CD8-positive, alpha-beta memory T cell (primary cell): ENCODE data around the gene VDR. TPM values are rescaled to one million over a fixed set of nuclear protein-coding genes. Genes with fewer than 3 reads are reported as not detected.
"Not testable (repeated sequence)": the region's sequence is repeated elsewhere in the genome, so short reads cannot be mapped to it uniquely, and the experiment has no call there.

Source experiments
- CTCF ChIA-PET: fragments of 350-600 bp; sonication (Branson Sonifier 250); formaldehyde crosslinking; loops from one replicate; lab custom pipeline; 2021; ENCODE audit warnings: antibody characterized with exemption; lab: Charles Lee
- POLR2A ChIA-PET: fragments of 350-600 bp; sonication (Branson Sonifier 250); formaldehyde crosslinking; loops from one replicate; lab custom pipeline; 2021; ENCODE audit warnings: antibody characterized with exemption; lab: Charles Lee
- DNase-seq, 5 donors: peaks; one replicate each; pipeline versions ENCODE4 v3.0.0 to v3.0.0-alpha.2; 2020 to 2022; ENCODE audit warnings: mixed read lengths in 1 of 5
- H3K27ac ChIP-seq: one replicate; pipeline ENCODE4 v1.7.0; 2013; ENCODE audit warnings: low read depth, mild to moderate bottlenecking, low read length, moderate library complexity
- H3K27me3 ChIP-seq: 2 replicates; pipeline ENCODE4 v1.7.0; 2013; ENCODE audit warnings: low read length, mild to moderate bottlenecking; ENCODE audit not compliant: insufficient read depth, poor library complexity, severe bottlenecking
- H3K36me3 ChIP-seq: 2 replicates; pipeline ENCODE4 v1.7.0; 2013; ENCODE audit warnings: mild to moderate bottlenecking, low read length, moderate library complexity; ENCODE audit not compliant: insufficient read depth
- H3K4me1 ChIP-seq: 2 replicates; pipeline ENCODE4 v1.7.0; 2013; ENCODE audit warnings: mild to moderate bottlenecking, low read length, moderate library complexity; ENCODE audit not compliant: insufficient read depth
- H3K4me3 ChIP-seq: 2 replicates; pipeline ENCODE4 v1.7.0; 2013; ENCODE audit warnings: mild to moderate bottlenecking, low read length
- H3K9me3 ChIP-seq: 2 replicates; pipeline ENCODE4 v1.7.0; 2013; ENCODE audit warnings: mild to moderate bottlenecking, low read length
- H3K27ac Mint-ChIP-seq, 8 donors: one replicate each; pipeline ENCODE4 v1.8.0; 2020 to 2021; ENCODE audit warnings: mixed read lengths in 8 of 8, mild to moderate bottlenecking in 6 of 8, inconsistent platforms in 3 of 8, moderate library complexity in 3 of 8
- H3K27me3 Mint-ChIP-seq, 2 donors: one replicate each; pipeline ENCODE4 v1.8.0; 2020 to 2021; ENCODE audit warnings: mixed read lengths in 2 of 2, mild to moderate bottlenecking in 1 of 2, moderate library complexity in 1 of 2
- H3K36me3 Mint-ChIP-seq, 3 donors: one replicate each; pipeline ENCODE4 v1.8.0; 2020 to 2021; ENCODE audit warnings: mixed read lengths in 3 of 3, inconsistent platforms in 1 of 3, mild to moderate bottlenecking in 1 of 3
- H3K4me1 Mint-ChIP-seq, 3 donors: one replicate each; pipeline ENCODE4 v1.8.0; 2020 to 2021; ENCODE audit warnings: mixed read lengths in 3 of 3, inconsistent platforms in 1 of 3, mild to moderate bottlenecking in 1 of 3
- H3K4me3 Mint-ChIP-seq, 7 donors: one replicate each; pipeline ENCODE4 v1.8.0; 2020 to 2021; ENCODE audit warnings: mixed read lengths in 7 of 7, mild to moderate bottlenecking in 6 of 7, moderate library complexity in 4 of 7, inconsistent platforms in 2 of 7
- H3K9me3 Mint-ChIP-seq, 5 donors: one replicate each; pipeline ENCODE4 v1.8.0; 2020 to 2022; ENCODE audit warnings: mixed read lengths in 5 of 5, mild to moderate bottlenecking in 3 of 5, moderate library complexity in 2 of 5, inconsistent platforms in 1 of 5
- polyA plus RNA-seq: library from polyadenylated mRNA; unstranded; fragments of 300-500 nt; fragmentation: Illumina TruSeq; gene quantifications from one replicate; pipeline ENCODE4 v1.2.3, GENCODE V29; 2021
- total RNA-seq, 2 experiments: library from RNA; stranded (reverse); gene quantifications; one replicate each; pipeline ENCODE4 v1.2.3, GENCODE V29; 2021

Gene VDR
- total and polyA plus RNA-seq, 3 experiments from 2014 or later, result 0.54 to 83.4 (median 79.6) TPM

DNA sequence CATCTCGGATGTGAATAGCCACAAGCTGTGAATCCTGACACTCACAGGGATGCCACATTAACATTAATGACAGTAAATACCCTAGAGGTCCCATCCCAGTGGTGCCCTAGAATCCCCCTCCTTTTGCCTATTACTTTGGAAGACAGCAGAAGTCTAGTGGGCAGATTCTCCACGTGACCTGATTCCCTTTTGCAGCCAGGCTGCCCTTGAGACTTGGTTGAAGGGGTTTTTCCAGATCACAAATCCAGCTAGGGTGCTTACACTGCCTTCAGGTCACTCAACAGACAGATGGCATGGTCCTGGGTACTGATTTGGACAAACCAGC, 93.8 kb downstream of the VDR start:
- ChIA-PET POLR2A (interaction anchor here (0.9 to 1.4 kb wide), 3 partner anchors 8 to 22 kb away, joined by 4 to 8 read pairs (median 5); partner anchors contain the start of gene HDAC7), CTCF (interaction anchor here (0.9 to 24.2 kb wide), 4 partner anchors 24 to 68 kb away, joined by 3 to 452 read pairs (median 4); partner anchors contain the start of gene SLC48A1)
- peak overlapping the region; percentile 19 for H3K4me3 ChIP-seq
- Mint-ChIP-seq H3K36me3 (peaks cover 0 to 1% (median 0%) of the 10 kb centered on the region in 3 donors), H3K4me3 (peak overlapping the region; percentile 56 to 85 (median 78)), H3K4me1 (peaks cover 87 to 99% (median 98%) of the 10 kb centered on the region in 3 donors), H3K27ac (peak overlapping the region; percentile 72 to 99 (median 93)), H3K9me3 (no peaks in the 10 kb centered on the region), H3K27me3 (peaks cover 0 to 4% of the 10 kb centered on the region in 2 donors)
- H3K36me3 ChIP-seq, result peaks cover 2% of the 10 kb centered on the region
- DNase-seq, result no peak
- peaks cover 94% of the 10 kb centered on the region for H3K4me1 ChIP-seq
- H3K27me3 ChIP-seq, result no peaks in the 10 kb centered on the region
- H3K9me3 ChIP-seq, result no peaks in the 10 kb centered on the region
- H3K27ac ChIP-seq, result no peak overlapping the region

DNA sequence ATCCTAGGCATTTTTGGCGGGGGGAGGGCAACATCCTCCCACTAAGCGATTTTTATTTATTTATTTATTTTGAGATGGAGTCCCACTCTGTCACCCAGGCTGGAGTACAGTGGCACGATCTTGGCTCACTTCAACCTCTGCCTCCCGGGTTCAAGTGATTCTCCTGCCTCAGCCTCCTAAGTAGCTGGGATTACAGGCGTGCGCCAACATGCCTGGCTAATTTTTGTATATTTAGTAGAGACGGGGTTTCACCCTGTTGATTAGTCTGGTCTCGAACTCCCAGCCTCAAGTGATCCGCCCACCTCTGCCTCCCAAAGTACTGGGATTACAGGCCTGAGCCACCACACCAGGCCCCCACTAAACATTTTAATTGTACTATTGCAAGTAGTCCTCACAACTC, 95.3 kb downstream of the VDR start:
- peaks cover 97% of the 10 kb centered on the region for H3K4me1 ChIP-seq
- POLR2A ChIA-PET, H3K27me3 ChIP-seq: not testable (repeated sequence)

DNA sequence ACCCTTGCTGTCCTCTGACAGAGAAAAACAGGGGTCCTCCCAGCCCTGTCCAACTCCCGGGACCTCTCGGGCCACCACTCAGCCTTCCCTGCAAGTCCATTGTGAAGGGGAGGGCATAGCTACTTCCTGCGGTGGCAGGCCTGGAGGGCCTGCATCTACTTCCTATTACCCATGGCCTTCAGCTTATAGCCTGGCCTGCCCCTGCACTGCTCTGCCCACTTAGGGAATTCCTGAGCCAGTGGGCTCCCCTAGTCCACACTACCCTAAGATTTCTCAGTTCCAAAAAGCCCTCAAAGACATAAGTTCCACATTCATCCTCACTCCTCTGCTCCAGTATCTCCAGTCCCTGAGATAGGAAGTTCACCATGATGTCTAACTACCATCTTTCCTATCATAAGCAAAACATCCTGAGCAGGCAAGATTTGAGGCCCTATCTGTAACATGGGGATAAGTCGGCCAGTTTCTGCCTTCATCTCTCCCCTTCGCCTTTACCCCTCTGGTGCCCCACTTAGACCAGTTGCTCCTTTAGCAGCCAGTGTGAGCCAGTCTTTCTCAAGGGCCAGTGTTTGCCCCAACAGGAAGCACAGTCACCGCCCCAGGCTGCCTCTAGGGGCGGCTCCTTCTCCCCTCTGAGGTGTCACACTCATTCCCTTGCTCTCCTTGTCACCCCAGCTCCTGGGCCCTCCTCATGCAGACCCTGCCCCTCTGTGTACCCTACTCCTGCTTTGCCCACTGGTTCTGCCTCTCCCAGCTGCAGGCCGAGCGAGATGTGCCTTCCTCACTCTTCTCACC, 96.0 kb downstream of the VDR start:
- Histone ChIP-seq H3K4me1 (peaks cover 97% of the 10 kb centered on the region), H3K27me3 (no peaks in the 10 kb centered on the region), H3K4me3 (peak overlapping the region; percentile 69), H3K27ac (peak overlapping the region; percentile 69), H3K9me3 (no peaks in the 10 kb centered on the region), H3K36me3 (peaks cover 7% of the 10 kb centered on the region)
- peak overlapping the region; percentile 59 to 86 (median 69) for H3K4me3 Mint-ChIP-seq
- H3K36me3 Mint-ChIP-seq, result peaks cover 0 to 18% (median 1%) of the 10 kb centered on the region in 3 donors
- ChIA-PET POLR2A (interaction anchor here (0.5 to 1.9 kb wide), 9 partner anchors 9 to 1399 kb away, joined by 3 to 23 read pairs (median 3); partner anchors contain the start of gene RPAP3), CTCF (interaction anchor here (0.9 to 24.2 kb wide), 17 partner anchors 10 to 155 kb away, joined by 3 to 452 read pairs (median 6); partner anchors contain the start of genes HDAC7, SLC48A1 and TMEM106C)
- DNase-seq, result peak in 3 of 5 donors; percentile 39 to 62 (median 46)
- H3K27ac Mint-ChIP-seq, result peak overlapping the region; percentile 88 to 97 (median 94)
- peaks cover 0 to 4% of the 10 kb centered on the region in 2 donors for H3K27me3 Mint-ChIP-seq
- peaks cover 89 to 99% (median 98%) of the 10 kb centered on the region in 3 donors for H3K4me1 Mint-ChIP-seq
- H3K9me3 Mint-ChIP-seq, result no peaks in the 10 kb centered on the region

More for the DNA sequence above, 95.3 kb downstream of the VDR start:
- not testable (repeated sequence) for H3K36me3 ChIP-seq, H3K4me3 ChIP-seq, H3K9me3 ChIP-seq, H3K27ac ChIP-seq, H3K9me3 Mint-ChIP-seq, DNase-seq, H3K27me3 Mint-ChIP-seq
- peaks cover 0 to 15% (median 1%) of the 10 kb centered on the region in 3 donors for H3K36me3 Mint-ChIP-seq
- H3K27ac Mint-ChIP-seq, result peak overlapping the region in 7 of 8 donors; percentile 60 to 97 (median 72)
- peak overlapping the region in 1 of 7 donors; percentile 28 for H3K4me3 Mint-ChIP-seq
- peaks cover 90 to 99% (median 98%) of the 10 kb centered on the region in 3 donors for H3K4me1 Mint-ChIP-seq
- CTCF ChIA-PET, result interaction anchor here (1.0 to 24.2 kb wide), 8 partner anchors 9 to 67 kb away, joined by 3 to 452 read pairs (median 6); partner anchors contain the start of genes HDAC7 and SLC48A1

DNA sequence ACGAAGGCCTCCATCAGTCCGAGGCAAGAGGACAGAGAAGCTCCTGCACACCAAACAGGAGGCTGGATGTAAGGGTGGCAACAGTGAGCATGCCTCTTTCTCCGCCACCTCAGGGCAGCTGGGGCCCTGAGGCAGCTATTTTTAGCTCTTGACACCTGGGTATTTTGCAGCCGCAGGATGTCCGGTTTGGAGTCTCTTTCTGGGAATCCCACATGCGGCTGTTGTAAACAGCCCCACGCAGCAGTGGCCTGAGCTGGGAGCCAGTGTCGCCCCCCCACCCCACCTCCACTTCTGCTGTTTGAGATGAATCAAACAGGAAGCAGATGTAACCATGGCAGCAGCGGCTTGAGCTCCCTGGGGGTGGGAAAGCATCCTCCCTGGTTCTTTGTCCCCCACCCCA, 96.7 kb downstream of the VDR start:
- H3K4me3 Mint-ChIP-seq, result peak overlapping the region; percentile 59 to 86 (median 69)
- CTCF ChIA-PET, result interaction anchor here (0.9 to 24.2 kb wide), 16 partner anchors 10 to 155 kb away, joined by 3 to 452 read pairs (median 6); partner anchors contain the start of genes HDAC7, SLC48A1 and TMEM106C
- Histone ChIP-seq H3K27me3 (no peaks in the 10 kb centered on the region), H3K9me3 (no peaks in the 10 kb centered on the region), H3K4me3 (peak overlapping the region; percentile 69), H3K27ac (peak overlapping the region; percentile 69), H3K4me1 (peaks cover 97% of the 10 kb centered on the region), H3K36me3 (peaks cover 7% of the 10 kb centered on the region)
- peak; percentile 55 to 87 (median 70) for DNase-seq
- H3K9me3 Mint-ChIP-seq, result no peaks in the 10 kb centered on the region
- H3K27ac Mint-ChIP-seq, result peak overlapping the region; percentile 88 to 97 (median 94)
- POLR2A ChIA-PET, result interaction anchor here (0.5 to 1.9 kb wide), 10 partner anchors 10 to 1400 kb away, joined by 3 to 23 read pairs (median 4); partner anchors contain the start of gene RPAP3
- peaks cover 89 to 99% (median 98%) of the 10 kb centered on the region in 3 donors for H3K4me1 Mint-ChIP-seq
- H3K36me3 Mint-ChIP-seq, result peaks cover 0 to 21% (median 1%) of the 10 kb centered on the region in 3 donors
- H3K27me3 Mint-ChIP-seq, result peaks cover 0 to 2% of the 10 kb centered on the region in 2 donors

DNA sequence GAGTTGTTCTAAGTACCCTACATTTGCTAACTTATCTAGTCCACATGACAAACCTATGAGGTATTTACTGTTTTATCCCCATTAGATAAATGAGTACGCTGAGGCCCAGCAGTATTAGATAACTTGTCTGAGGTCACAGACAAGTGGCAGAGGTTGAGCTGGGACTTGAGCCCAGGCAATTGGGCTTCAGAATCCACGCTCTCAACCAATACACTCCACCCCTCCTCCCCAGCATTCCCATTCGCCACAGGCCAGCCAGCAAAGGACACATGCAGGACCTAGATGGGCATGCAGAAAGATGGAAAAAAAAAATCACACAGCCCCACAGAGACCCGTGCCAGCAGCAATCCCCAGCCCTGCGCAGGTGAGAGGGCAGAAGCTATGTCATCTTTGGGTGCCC, 97.5 kb downstream of the VDR start:
- no peaks in the 10 kb centered on the region for H3K9me3 Mint-ChIP-seq
- CTCF ChIA-PET, result interaction anchor here (1.2 to 24.2 kb wide), 11 partner anchors 10 to 156 kb away, joined by 3 to 452 read pairs (median 9); partner anchors contain the start of genes HDAC7, SLC48A1 and TMEM106C
- Histone ChIP-seq H3K9me3 (no peaks in the 10 kb centered on the region), H3K36me3 (peaks cover 7% of the 10 kb centered on the region), H3K27me3 (no peaks in the 10 kb centered on the region), H3K4me1 (peaks cover 99% of the 10 kb centered on the region), H3K27ac (peak overlapping the region; percentile 69), H3K4me3 (peak overlapping the region; percentile 69)
- POLR2A ChIA-PET, result interaction anchor here (1.0 to 1.9 kb wide), 7 partner anchors 11 to 101 kb away, joined by 3 to 23 read pairs (median 4); partner anchors contain the start of gene RPAP3
- H3K4me3 Mint-ChIP-seq, result peak overlapping the region in 6 of 7 donors; percentile 53 to 86 (median 71)
- peaks cover 0 to 21% (median 1%) of the 10 kb centered on the region in 3 donors for H3K36me3 Mint-ChIP-seq
- no peak for DNase-seq
- H3K4me1 Mint-ChIP-seq, result peaks cover 91 to 99% (median 99%) of the 10 kb centered on the region in 3 donors
- H3K27me3 Mint-ChIP-seq, result peaks cover 0 to 2% of the 10 kb centered on the region in 2 donors
- peak overlapping the region in 7 of 8 donors; percentile 88 to 97 (median 93) for H3K27ac Mint-ChIP-seq

DNA sequence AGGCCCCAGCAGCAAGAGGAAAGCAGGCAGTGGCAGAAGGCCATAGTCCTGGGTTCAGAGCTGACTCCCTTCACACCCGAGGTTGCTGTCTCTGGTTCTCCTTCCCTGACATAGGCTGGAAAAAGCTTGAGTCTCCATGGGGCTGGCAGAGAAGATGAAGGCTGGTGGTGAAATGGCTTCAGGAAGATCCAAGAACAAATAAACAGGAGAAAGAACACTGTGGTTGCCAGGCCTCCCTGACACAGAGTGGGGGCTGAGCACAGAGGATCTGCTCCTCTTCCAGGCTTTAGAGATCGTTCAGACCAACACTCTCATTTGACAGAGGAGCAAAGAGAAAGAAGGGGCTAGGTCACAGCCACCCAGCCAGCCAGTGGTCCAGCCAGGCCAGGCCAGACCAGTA, 99.4 kb downstream of the VDR start:
- peaks cover 86 to 98% (median 97%) of the 10 kb centered on the region in 3 donors for H3K4me1 Mint-ChIP-seq
- Histone ChIP-seq H3K4me3 (peak overlapping the region; percentile 6), H3K27me3 (no peaks in the 10 kb centered on the region), H3K4me1 (peaks cover 99% of the 10 kb centered on the region), H3K9me3 (no peaks in the 10 kb centered on the region), H3K27ac (no peak overlapping the region), H3K36me3 (peaks cover 11% of the 10 kb centered on the region)
- no peaks in the 10 kb centered on the region for H3K9me3 Mint-ChIP-seq
- peaks cover 0 to 2% of the 10 kb centered on the region in 2 donors for H3K27me3 Mint-ChIP-seq
- POLR2A ChIA-PET, result no interaction called here
- H3K27ac Mint-ChIP-seq, result peak overlapping the region; percentile 24 to 97 (median 72)
- DNase-seq, result no peak
- peaks cover 0 to 27% (median 1%) of the 10 kb centered on the region in 3 donors for H3K36me3 Mint-ChIP-seq
- CTCF ChIA-PET, result interaction anchor here (1.3 to 24.2 kb wide), 2 partner anchors 20 to 30 kb away, joined by 3 to 452 read pairs; no protein-coding TSS in a partner anchor
- peak overlapping the region in 2 of 7 donors; percentile 12 to 36 for H3K4me3 Mint-ChIP-seq

DNA sequence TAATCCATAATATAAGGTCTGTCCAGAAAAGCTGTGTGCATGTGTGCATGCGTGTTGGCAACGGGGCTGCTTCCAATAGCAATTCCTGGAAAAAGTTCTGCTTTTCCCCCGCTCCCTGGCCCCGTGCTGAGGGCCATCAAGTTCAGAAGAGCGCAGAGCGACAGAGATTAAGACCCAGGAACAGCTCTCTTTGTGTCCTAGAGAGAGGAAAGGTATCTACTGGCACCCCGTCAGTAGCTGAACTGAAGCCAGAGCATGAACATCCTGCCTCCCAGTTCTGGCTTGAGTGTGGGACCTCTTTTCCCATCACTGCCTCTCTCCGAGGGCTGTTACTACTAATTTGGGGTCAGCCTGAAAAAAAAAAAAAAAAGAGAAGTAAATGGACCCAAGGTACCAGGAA, 100.6 kb downstream of the VDR start:
- POLR2A ChIA-PET, result interaction anchor here (0.7 to 1.0 kb wide), 3 partner anchors 8 to 32 kb away, joined by 3 to 4 read pairs (median 4); no protein-coding TSS in a partner anchor

More for the DNA sequence above, 100.6 kb downstream of the VDR start:
- Mint-ChIP-seq H3K9me3 (no peaks in the 10 kb centered on the region), H3K4me1 (peaks cover 80 to 93% (median 89%) of the 10 kb centered on the region in 3 donors), H3K4me3 (no peak overlapping the region), H3K36me3 (peaks cover 0 to 35% (median 1%) of the 10 kb centered on the region in 3 donors), H3K27me3 (peaks cover 0 to 2% of the 10 kb centered on the region in 2 donors), H3K27ac (peak overlapping the region in 2 of 8 donors; percentile 29 to 85)
- Histone ChIP-seq H3K27me3 (no peaks in the 10 kb centered on the region), H3K9me3 (no peaks in the 10 kb centered on the region), H3K36me3 (peaks cover 11% of the 10 kb centered on the region), H3K4me3 (no peak overlapping the region), H3K4me1 (peaks cover 94% of the 10 kb centered on the region), H3K27ac (no peak overlapping the region)
- CTCF ChIA-PET, result interaction anchor here (1.2 to 24.2 kb wide), 2 partner anchors 15 to 31 kb away, joined by 3 to 452 read pairs; partner anchors contain the start of gene HDAC7
- DNase-seq, result no peak
